IMR-90 (cell line): ENCODE data around the gene DCP2. TPM values are rescaled to one million over a fixed set of nuclear protein-coding genes. Genes with fewer than 3 reads are reported as not detected.
A peak's percentile ranks its signal among the peaks of the same experiment; 100 is the strongest.

Experiments used
- ATAC-seq: fragments of 200-7000 bp; cut with Tn5 transposase; 2 replicates; pipeline ENCODE4 v1.9.1; 2020; ENCODE audit warnings: low read depth, mild to moderate bottlenecking, moderate library complexity
- BruUV-seq: library from RNA; stranded (reverse); fragments of 400-500 nt; replicated peaks from 2 replicates; lab custom pipeline; 2021; lab: Mats Ljungman, UMichigan
- CTCF ChIA-PET: fragments of 300-600 bp; formaldehyde crosslinking; extraction: SDS; loops from one replicate; lab custom pipeline; 2021; ENCODE audit warnings: antibody characterized with exemption; lab: Yijun Ruan, JAX
- POLR2A ChIA-PET: fragments of 300-600 bp; sonication (Branson Sonifier 250); formaldehyde crosslinking; loops from one replicate; lab custom pipeline; 2022; ENCODE audit warnings: antibody characterized with exemption; ENCODE audit not compliant: unreplicated experiment; lab: Charles Lee
- DNase-seq: peaks from one replicate; pipeline ENCODE4 v3.0.0; 2013
- H2AFZ ChIP-seq: replicated peaks from 2 replicates; pipeline ENCODE3; 2013; ENCODE audit warnings: low read length, mild to moderate bottlenecking; ENCODE audit not compliant: poor library complexity
- H2AK5ac ChIP-seq: 2 replicates; pipeline ENCODE4 v1.6.1; 2013; ENCODE audit warnings: low read depth, low read length, inconsistent platforms
- H2AK9ac ChIP-seq: replicated peaks from 2 replicates; pipeline ENCODE3; 2013; ENCODE audit warnings: mild to moderate bottlenecking, low read depth, low read length, moderate library complexity; ENCODE audit not compliant: poor library complexity
- H2BK120ac ChIP-seq: 2 replicates; pipeline ENCODE4 v1.6.1; 2013; ENCODE audit warnings: low read depth, low read length, inconsistent platforms
- H2BK15ac ChIP-seq: 3 replicates; pipeline ENCODE4 v1.6.1; 2013; ENCODE audit warnings: low read depth, low read length, inconsistent platforms
- H2BK20ac ChIP-seq: 2 replicates; pipeline ENCODE4 v1.6.1; 2013; ENCODE audit warnings: low read depth, mild to moderate bottlenecking, inconsistent platforms, low read length, moderate library complexity
- H2BK5ac ChIP-seq: 2 replicates; pipeline ENCODE4 v1.6.1; 2013; ENCODE audit warnings: mild to moderate bottlenecking, low read depth, low read length, inconsistent platforms; ENCODE audit not compliant: poor library complexity, severe bottlenecking
- H3K14ac ChIP-seq: replicated peaks from 2 replicates; pipeline ENCODE4 v1.6.1; 2013; ENCODE audit warnings: low read depth, low read length, inconsistent platforms
- H3K18ac ChIP-seq: 2 replicates; pipeline ENCODE4 v1.6.1; 2013; ENCODE audit warnings: low read depth, low read length, control low read depth
- H3K23ac ChIP-seq: 2 replicates; pipeline ENCODE4 v1.6.1; 2013; ENCODE audit warnings: low read depth, low read length, inconsistent platforms
- H3K27ac ChIP-seq: 2 replicates; pipeline ENCODE4 v1.5.1; 2013; ENCODE audit warnings: mild to moderate bottlenecking, control low read depth, low read length; ENCODE audit not compliant: insufficient read depth
- H3K27me3 ChIP-seq: 2 replicates; pipeline ENCODE4 v1.6.1; 2013; ENCODE audit warnings: low read length; ENCODE audit not compliant: control insufficient read depth, insufficient read depth
- H3K36me3 ChIP-seq: 2 replicates; pipeline ENCODE4 v1.6.1; 2013; ENCODE audit warnings: low read length, mixed read lengths; ENCODE audit not compliant: control insufficient read depth, insufficient read depth
- H3K4ac ChIP-seq: 2 replicates; pipeline ENCODE4 v1.6.1; 2013; ENCODE audit warnings: low read depth, low read length, inconsistent platforms
- H3K4me1 ChIP-seq: 2 replicates; pipeline ENCODE4 v1.6.1; 2013; ENCODE audit warnings: low read length, mixed read lengths; ENCODE audit not compliant: control insufficient read depth, insufficient read depth
- H3K4me2 ChIP-seq: 2 replicates; pipeline ENCODE4 v1.6.1; 2013; ENCODE audit warnings: low read depth, mild to moderate bottlenecking, control low read depth, low read length, moderate library complexity
- H3K4me3 ChIP-seq: 2 replicates; pipeline ENCODE4 v1.5.1; 2013; ENCODE audit warnings: low read depth, mild to moderate bottlenecking, control low read depth, low read length, moderate library complexity; ENCODE audit not compliant: insufficient read depth
- H3K56ac ChIP-seq: 2 replicates; pipeline ENCODE4 v1.6.1; 2013; ENCODE audit warnings: low read length, inconsistent platforms; ENCODE audit not compliant: insufficient read depth; ENCODE audit errors: extremely low read depth
- H3K79me1 ChIP-seq, 2 experiments: 2 replicates each; pipeline ENCODE4 v1.6.1; 2013; ENCODE audit warnings: low read length in 2 of 2, inconsistent platforms in 1 of 2, low read depth in 1 of 2
- H3K9ac ChIP-seq: 2 replicates; pipeline ENCODE4 v1.6.1; 2013; ENCODE audit warnings: low read depth, low read length, control low read depth
- H3K9me1 ChIP-seq: 2 replicates; pipeline ENCODE4 v1.6.1; 2013; ENCODE audit warnings: low read length, inconsistent platforms; ENCODE audit not compliant: insufficient read depth
- H3K9me3 ChIP-seq: 2 replicates; pipeline ENCODE4 v1.6.1; 2013; ENCODE audit warnings: low read length; ENCODE audit not compliant: control insufficient read depth, insufficient read depth
- H4K20me1 ChIP-seq: 2 replicates; pipeline ENCODE4 v1.6.1; 2013; ENCODE audit warnings: low read length, inconsistent platforms; ENCODE audit not compliant: insufficient read depth
- H4K5ac ChIP-seq: 2 replicates; pipeline ENCODE4 v1.6.1; 2013; ENCODE audit warnings: mild to moderate bottlenecking, low read depth, low read length, control low read depth
- H4K8ac ChIP-seq, 2 experiments: 2 replicates each; pipeline ENCODE4 v1.6.1; 2013; ENCODE audit warnings: low read depth in 2 of 2, low read length in 2 of 2, control low read depth in 1 of 2, inconsistent platforms in 1 of 2
- H4K91ac ChIP-seq: 2 replicates; pipeline ENCODE4 v1.6.1; 2013; ENCODE audit warnings: low read depth, low read length, inconsistent platforms; ENCODE audit not compliant: insufficient read depth
- BHLHE40 ChIP-seq: fragments of 150-350 bp; IDR thresholded peaks from 2 replicates; pipeline ENCODE4 v1.6.1; 2016; ENCODE audit warnings: mild to moderate bottlenecking, low read depth, low read length
- CEBPB ChIP-seq: IDR thresholded peaks from 2 replicates; pipeline ENCODE4 v1.6.1; 2012; ENCODE audit warnings: low read depth, low read length, improper control_type of control experiment
- CHD1 ChIP-seq: IDR thresholded peaks from 2 replicates; pipeline ENCODE4 v1.6.1; 2012; ENCODE audit warnings: low read depth, low read length, improper control_type of control experiment
- FOS ChIP-seq: fragments of 150-350 bp; IDR thresholded peaks from 2 replicates; pipeline ENCODE4 v1.6.1; 2016; ENCODE audit warnings: low read depth, low read length
- MAFK ChIP-seq: IDR thresholded peaks from 2 replicates; pipeline ENCODE4 v1.6.1; 2012; ENCODE audit warnings: low read depth, low read length, improper control_type of control experiment
- MAZ ChIP-seq: IDR thresholded peaks from 2 replicates; pipeline ENCODE4 v1.6.1; 2012; ENCODE audit warnings: low read depth, mild to moderate bottlenecking, low read length, improper control_type of control experiment, moderate library complexity, borderline replicate concordance
- MXI1 ChIP-seq: IDR thresholded peaks from 2 replicates; pipeline ENCODE4 v1.6.1; 2012; ENCODE audit warnings: low read depth, mild to moderate bottlenecking, low read length, moderate library complexity, borderline replicate concordance
- NFE2L2 ChIP-seq: fragments of 150-350 bp; IDR thresholded peaks from 2 replicates; pipeline ENCODE4 v1.6.1; 2016; ENCODE audit warnings: low read depth, mild to moderate bottlenecking, low read length
- POLR2A ChIP-seq: IDR thresholded peaks from 2 replicates; pipeline ENCODE4 v1.6.1; 2012; ENCODE audit warnings: mild to moderate bottlenecking, low read depth, low read length
- RAD21 ChIP-seq: IDR thresholded peaks from 2 replicates; pipeline ENCODE4 v1.6.1; 2012; ENCODE audit warnings: low read length, improper control_type of control experiment
- RCOR1 ChIP-seq: IDR thresholded peaks from 2 replicates; pipeline ENCODE4 v1.6.1; 2012; ENCODE audit warnings: mild to moderate bottlenecking, low read length, improper control_type of control experiment; ENCODE audit not compliant: insufficient replicate concordance
- RFX5 ChIP-seq: IDR thresholded peaks from 2 replicates; pipeline ENCODE4 v1.8.0; 2012; ENCODE audit warnings: low read depth, mild to moderate bottlenecking, low read length, moderate library complexity
- SMC3 ChIP-seq: fragments of 150-350 bp; IDR thresholded peaks from 2 replicates; pipeline ENCODE4 v1.6.1; 2016; ENCODE audit warnings: low read depth, mild to moderate bottlenecking, antibody characterized with exemption, low read length, moderate library complexity
- WGBS, 2 experiments: methylation state at CpG; one replicate each; pipeline versions ENCODE4 v1.1.5 to v1.1.7; 2013; ENCODE audit warnings: missing lambda C conversion rate in 2 of 2; ENCODE audit not compliant: insufficient read length in 1 of 2; ENCODE audit errors: extremely low coverage in 2 of 2; 5-methylcytosine and 5-hydroxymethylcytosine counted together
- dilution Hi-C: fragments of 300-500 bp; cut with HindIII; formaldehyde crosslinking; loops from one replicate; pipeline ENCODE4 v1.14.3; 2018; ENCODE audit warnings: low sequenced_read_pairs; ENCODE audit not compliant: unreplicated experiment
- in situ Hi-C: fragments of 300-500 bp; cut with MboI; formaldehyde crosslinking; loops from 3 replicates; pipeline ENCODE4 v1.14.3; 2019; ENCODE audit warnings: low sequenced_read_pairs, inconsistent platforms, mixed read lengths
- intact Hi-C: fragments of 100-400 bp; cut with micrococcal nuclease; formaldehyde crosslinking; loops from 2 replicates; pipeline ENCODE4 v1.10.0; 2022
- polyA plus RNA-seq, 3 experiments: library from polyadenylated mRNA; depleted of rRNA; stranded (reverse); fragments of >200 nt; gene quantifications; 2 replicates each; pipeline ENCODE4 v1.2.3, GENCODE V29; 2012; ENCODE audit warnings: low replicate concordance in 1 of 3
- total RNA-seq: library from RNA; depleted of rRNA; stranded (reverse); fragments of >200 nt; gene quantifications from 2 replicates; pipeline ENCODE4 v1.2.3, GENCODE V29; 2012
- TF ChIP-seq, protein P1 (sequence below): fragments of 150-350 bp; IDR thresholded peaks from 2 replicates; pipeline ENCODE4 v1.6.1; 2017; ENCODE audit warnings: mild to moderate bottlenecking, antibody characterized with exemption, low read length, low read depth
- TF ChIP-seq, protein P2 (sequence below): conservative IDR thresholded peaks from 2 replicates; pipeline ENCODE4 v1.5.1; 2012; ENCODE audit warnings: mild to moderate bottlenecking, low read depth, low read length, improper control_type of control experiment
- TF ChIP-seq, protein P3 (sequence below): fragments of 150-350 bp; IDR thresholded peaks from 2 replicates; pipeline ENCODE4 v1.6.1; 2016; ENCODE audit warnings: low read depth, mild to moderate bottlenecking, low read length, moderate library complexity, borderline replicate concordance

Gene DCP2
- total and polyA plus RNA-seq, 2 of the 4 experiments (the other 2 are of a cell fraction) = 6.9 to 18.6 TPM

DNA sequence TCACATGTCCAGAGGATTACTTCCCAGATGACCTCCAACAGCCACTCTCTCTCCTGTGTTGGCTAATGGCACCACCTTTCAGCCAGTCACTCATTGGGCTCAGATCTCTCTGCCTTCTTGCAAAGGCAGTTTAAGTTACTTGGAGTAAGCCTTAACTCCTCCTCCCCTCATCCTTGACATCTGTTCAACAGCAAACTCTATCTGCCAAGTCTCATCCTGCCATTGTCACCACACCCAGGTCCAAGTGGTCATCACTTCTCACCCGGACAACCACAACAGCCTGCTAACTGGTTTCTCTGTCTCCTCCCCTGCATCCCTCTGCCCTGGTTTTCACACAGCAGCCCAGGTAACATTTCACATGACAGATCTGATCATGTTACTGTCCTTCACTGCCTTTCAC, 58.5 kb downstream of the DCP2 start:
- Histone ChIP-seq H4K91ac (peak overlapping the region; percentile 50; the same call in 1 of the 2 replicates), H3K18ac (peak overlapping the region; percentile 21; the same call in 1 of the 2 replicates), H3K56ac (no peak overlapping the region), H4K5ac (peak overlapping the region; percentile 12; the same call in 1 of the 2 replicates), H2BK120ac (peak overlapping the region; percentile 2; the same call in 1 of the 2 replicates), H2BK5ac (no peak overlapping the region), H2BK20ac (peak overlapping the region; percentile 31), H3K79me1 (peaks cover 0 to 2% of the 10 kb centered on the region in 2 experiments; a peak in 1 of 4 replicates), H3K14ac (peak overlapping the region; percentile 16; the same call in 1 of the 2 replicates), H3K27ac (no peak overlapping the region), H3K4me1 (peaks cover 13% of the 10 kb centered on the region), H2BK15ac (peak overlapping the region; percentile 23; the same call in 1 of the 3 replicates), H3K36me3 (peaks cover 23% of the 10 kb centered on the region), H2AK9ac (no peak overlapping the region), H3K4me2 (no peak overlapping the region), H4K20me1 (no peaks in the 10 kb centered on the region; the same call in 1 of the 2 replicates), H3K9me1 (peaks cover 12% of the 10 kb centered on the region), H3K4me3 (no peak overlapping the region), H3K27me3 (no peaks in the 10 kb centered on the region), H2AK5ac (peak overlapping the region; percentile 33), H2AFZ (peak overlapping the region; percentile 8), H3K23ac (no peak overlapping the region), H3K4ac (peak overlapping the region; percentile 30; the same call in 1 of the 2 replicates), H3K9ac (no peak overlapping the region), H3K9me3 (no peaks in the 10 kb centered on the region), H4K8ac (peak overlapping the region in 1 of 2 experiments; percentile 47; a peak in 1 of 4 replicates)
- intact Hi-C loops (no loop called here), in situ Hi-C loops (no loop called here), dilution Hi-C loops (no loop called here)
- TF ChIP-seq BHLHE40 (no peak), POLR2A (no peak), CHD1 (no peak), SMC3 (no peak), MAFK (no peak), NFE2L2 (no peak), RFX5 (no peak), RAD21 (no peak), MAZ (no peak), FOS (no peak), MXI1 (no peak), RCOR1 (no peak), CEBPB (no peak)
- TF ChIP-seq, protein P1, sequence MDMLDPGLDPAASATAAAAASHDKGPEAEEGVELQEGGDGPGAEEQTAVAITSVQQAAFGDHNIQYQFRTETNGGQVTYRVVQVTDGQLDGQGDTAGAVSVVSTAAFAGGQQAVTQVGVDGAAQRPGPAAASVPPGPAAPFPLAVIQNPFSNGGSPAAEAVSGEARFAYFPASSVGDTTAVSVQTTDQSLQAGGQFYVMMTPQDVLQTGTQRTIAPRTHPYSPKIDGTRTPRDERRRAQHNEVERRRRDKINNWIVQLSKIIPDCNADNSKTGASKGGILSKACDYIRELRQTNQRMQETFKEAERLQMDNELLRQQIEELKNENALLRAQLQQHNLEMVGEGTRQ = no peak
- TF ChIP-seq, protein P2, sequence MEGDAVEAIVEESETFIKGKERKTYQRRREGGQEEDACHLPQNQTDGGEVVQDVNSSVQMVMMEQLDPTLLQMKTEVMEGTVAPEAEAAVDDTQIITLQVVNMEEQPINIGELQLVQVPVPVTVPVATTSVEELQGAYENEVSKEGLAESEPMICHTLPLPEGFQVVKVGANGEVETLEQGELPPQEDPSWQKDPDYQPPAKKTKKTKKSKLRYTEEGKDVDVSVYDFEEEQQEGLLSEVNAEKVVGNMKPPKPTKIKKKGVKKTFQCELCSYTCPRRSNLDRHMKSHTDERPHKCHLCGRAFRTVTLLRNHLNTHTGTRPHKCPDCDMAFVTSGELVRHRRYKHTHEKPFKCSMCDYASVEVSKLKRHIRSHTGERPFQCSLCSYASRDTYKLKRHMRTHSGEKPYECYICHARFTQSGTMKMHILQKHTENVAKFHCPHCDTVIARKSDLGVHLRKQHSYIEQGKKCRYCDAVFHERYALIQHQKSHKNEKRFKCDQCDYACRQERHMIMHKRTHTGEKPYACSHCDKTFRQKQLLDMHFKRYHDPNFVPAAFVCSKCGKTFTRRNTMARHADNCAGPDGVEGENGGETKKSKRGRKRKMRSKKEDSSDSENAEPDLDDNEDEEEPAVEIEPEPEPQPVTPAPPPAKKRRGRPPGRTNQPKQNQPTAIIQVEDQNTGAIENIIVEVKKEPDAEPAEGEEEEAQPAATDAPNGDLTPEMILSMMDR = no peak
- TF ChIP-seq, protein P3, sequence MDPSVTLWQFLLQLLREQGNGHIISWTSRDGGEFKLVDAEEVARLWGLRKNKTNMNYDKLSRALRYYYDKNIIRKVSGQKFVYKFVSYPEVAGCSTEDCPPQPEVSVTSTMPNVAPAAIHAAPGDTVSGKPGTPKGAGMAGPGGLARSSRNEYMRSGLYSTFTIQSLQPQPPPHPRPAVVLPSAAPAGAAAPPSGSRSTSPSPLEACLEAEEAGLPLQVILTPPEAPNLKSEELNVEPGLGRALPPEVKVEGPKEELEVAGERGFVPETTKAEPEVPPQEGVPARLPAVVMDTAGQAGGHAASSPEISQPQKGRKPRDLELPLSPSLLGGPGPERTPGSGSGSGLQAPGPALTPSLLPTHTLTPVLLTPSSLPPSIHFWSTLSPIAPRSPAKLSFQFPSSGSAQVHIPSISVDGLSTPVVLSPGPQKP = no peak
- BruUV-seq = no TSS peak
- ATAC-seq (no peak), DNase-seq (no peak)
- ChIA-PET POLR2A (no interaction called here), CTCF (interaction anchor here (0.6 kb wide), 1 partner anchor 477 kb away, joined by 3 read pairs; no protein-coding TSS in a partner anchor)
- no CpG with 5 or more reads among the region's 1 CpG for WGBS, 2 experiments
